ENCODE data around the gene PARD6B. TPM values are rescaled to one million over a fixed set of nuclear protein-coding genes. Genes with fewer than 3 reads are reported as not detected.

Gene PARD6B
- total and polyA plus RNA-seq, 2 of the 4 experiments (the other 2 are of a cell fraction): 0.17 to 0.90 TPM

DNA sequence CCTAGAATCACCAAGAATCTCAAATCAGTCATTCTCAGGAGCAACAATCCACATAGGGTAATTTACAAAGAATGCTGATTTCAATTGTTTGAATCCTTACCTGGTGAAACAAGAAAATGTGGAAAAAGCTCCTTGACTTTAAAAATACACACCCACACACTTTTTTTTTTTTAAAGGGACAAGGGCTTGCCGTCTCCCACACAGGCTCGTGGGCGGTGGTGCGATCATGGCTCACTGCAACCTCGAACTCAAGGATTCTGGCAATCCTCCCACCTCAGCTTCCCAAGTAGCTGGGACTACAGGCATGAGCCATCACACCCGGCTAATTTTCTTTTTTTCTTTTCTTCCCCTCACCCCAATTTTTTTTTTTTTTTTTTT, 30.7 kb downstream of the PARD6B start:
- ChIA-PET CTCF (interaction anchor here (0.6 to 1.5 kb wide), 2 partner anchors 13 to 415 kb away, joined by 3 to 6 read pairs; no protein-coding TSS in a partner anchor), POLR2A (ENCODE audit: unreplicated experiment) (no interaction called here)
- Histone ChIP-seq H3K4me1 (ENCODE audit: control insufficient read depth, insufficient read depth, low read length) (peaks cover 11% of the 10 kb centered on the region), H4K20me1 (ENCODE audit: insufficient read depth, low read length) (no peaks in the 10 kb centered on the region), H3K9ac (ENCODE audit: low read depth, low read length) (no peak overlapping the region), H3K4me3 (ENCODE audit: insufficient read depth, low read depth, low read length) (no peak overlapping the region), H4K5ac (ENCODE audit: low read depth, low read length) (no peak overlapping the region), H2AFZ (replicated peaks; ENCODE audit: low read length, poor library complexity) (no peak overlapping the region), H3K27ac (ENCODE audit: insufficient read depth, low read length) (0 out of 2 replicates have a peak overlapping the region, but pooled peaks have one; percentile 18), H4K91ac (ENCODE audit: insufficient read depth, low read depth, low read length) (no peak overlapping the region), H2BK20ac (ENCODE audit: low read depth, low read length) (0 out of 2 replicates have a peak overlapping the region, but pooled peaks have one; percentile 1), H3K4ac (ENCODE audit: low read depth, low read length) (0 out of 2 replicates have a peak overlapping the region, but pooled peaks have one; percentile 14), H3K36me3 (ENCODE audit: control insufficient read depth, insufficient read depth, low read length) (no peaks in the 10 kb centered on the region), H3K27me3 (ENCODE audit: control insufficient read depth, insufficient read depth, low read length) (no peaks in the 10 kb centered on the region), H2BK15ac (ENCODE audit: low read depth, low read length) (no peak overlapping the region), H3K56ac (ENCODE audit: extremely low read depth, insufficient read depth, low read length) (no peak overlapping the region), H2BK5ac (ENCODE audit: low read depth, low read length, poor library complexity, severe bottlenecking) (peak overlapping the region; percentile 66), H3K9me3 (ENCODE audit: control insufficient read depth, insufficient read depth, low read length) (no peaks in the 10 kb centered on the region), H3K79me1 (ENCODE audit: low read depth in 1 of 2, low read length in 2 of 2) (no peaks in the 10 kb centered on the region), H2AK9ac (replicated peaks; ENCODE audit: low read depth, low read length, poor library complexity) (peak overlapping the region; percentile 18), H3K23ac (ENCODE audit: low read depth, low read length) (no peak overlapping the region), H4K8ac (ENCODE audit: low read depth in 2 of 2, low read length in 2 of 2) (peak overlapping the region in 1 of 2 experiments; percentile 44; a peak in 2 of 4 replicates), H3K4me2 (ENCODE audit: low read depth, low read length) (peak overlapping the region; percentile 75; the same call in 1 of the 2 replicates), H3K9me1 (ENCODE audit: insufficient read depth, low read length) (peaks cover 5% of the 10 kb centered on the region; the same call in 1 of the 2 replicates), H2AK5ac (ENCODE audit: low read depth, low read length) (peak overlapping the region; percentile 73; the same call in 1 of the 2 replicates), H2BK120ac (ENCODE audit: low read depth, low read length) (0 out of 2 replicates have a peak overlapping the region, but pooled peaks have one; percentile 55), H3K18ac (ENCODE audit: low read depth, low read length) (peak overlapping the region; percentile 82), H3K14ac (replicated peaks; ENCODE audit: low read depth, low read length) (0 out of 2 replicates have a peak overlapping the region, but pooled peaks have one; percentile 51)
- in situ Hi-C loops (cut with MboI; ENCODE audit: low sequenced_read_pairs) (no loop called here), dilution Hi-C loops (cut with HindIII; ENCODE audit: low sequenced_read_pairs, unreplicated experiment) (no loop called here), intact Hi-C loops (cut with micrococcal nuclease) (no loop called here)
- BruUV-seq (replicated peaks): no TSS peak
- ATAC-seq (ENCODE audit: low read depth) (no peak; the same call in none of the 2 replicates), DNase-seq (peak; percentile 36)
- no CpG with 5 or more reads among the region's 6 CpGs for WGBS, 2 experiments (ENCODE audit: extremely low coverage in 2 of 2, insufficient read length in 1 of 2)
- TF ChIP-seq CHD1 (IDR thresholded peaks at IDR 0.05; ENCODE audit: low read depth, low read length) (no peak), RFX5 (IDR thresholded peaks at IDR 0.05; ENCODE audit: low read depth, low read length) (no peak), BHLHE40 (IDR thresholded peaks at IDR 0.05; ENCODE audit: low read depth, low read length) (no peak), CEBPB (IDR thresholded peaks at IDR 0.05; ENCODE audit: low read depth, low read length) (no peak), MXI1 (IDR thresholded peaks at IDR 0.05; ENCODE audit: borderline replicate concordance, low read depth, low read length) (no peak), FOS (IDR thresholded peaks at IDR 0.05; ENCODE audit: low read depth, low read length) (no peak)
- TF ChIP-seq, protein P1, sequence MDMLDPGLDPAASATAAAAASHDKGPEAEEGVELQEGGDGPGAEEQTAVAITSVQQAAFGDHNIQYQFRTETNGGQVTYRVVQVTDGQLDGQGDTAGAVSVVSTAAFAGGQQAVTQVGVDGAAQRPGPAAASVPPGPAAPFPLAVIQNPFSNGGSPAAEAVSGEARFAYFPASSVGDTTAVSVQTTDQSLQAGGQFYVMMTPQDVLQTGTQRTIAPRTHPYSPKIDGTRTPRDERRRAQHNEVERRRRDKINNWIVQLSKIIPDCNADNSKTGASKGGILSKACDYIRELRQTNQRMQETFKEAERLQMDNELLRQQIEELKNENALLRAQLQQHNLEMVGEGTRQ (IDR thresholded peaks at IDR 0.05; ENCODE audit: low read depth, low read length): no peak
- TF ChIP-seq, protein P2, sequence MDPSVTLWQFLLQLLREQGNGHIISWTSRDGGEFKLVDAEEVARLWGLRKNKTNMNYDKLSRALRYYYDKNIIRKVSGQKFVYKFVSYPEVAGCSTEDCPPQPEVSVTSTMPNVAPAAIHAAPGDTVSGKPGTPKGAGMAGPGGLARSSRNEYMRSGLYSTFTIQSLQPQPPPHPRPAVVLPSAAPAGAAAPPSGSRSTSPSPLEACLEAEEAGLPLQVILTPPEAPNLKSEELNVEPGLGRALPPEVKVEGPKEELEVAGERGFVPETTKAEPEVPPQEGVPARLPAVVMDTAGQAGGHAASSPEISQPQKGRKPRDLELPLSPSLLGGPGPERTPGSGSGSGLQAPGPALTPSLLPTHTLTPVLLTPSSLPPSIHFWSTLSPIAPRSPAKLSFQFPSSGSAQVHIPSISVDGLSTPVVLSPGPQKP (IDR thresholded peaks at IDR 0.05; ENCODE audit: borderline replicate concordance, low read depth, low read length): no peak
